GM18858 (cell line): ENCODE data around the gene KIF3B.
"Not testable (repeated sequence)": the region's sequence is repeated elsewhere in the genome, so short reads cannot be mapped to it uniquely, and the experiment has no call there.

Experiments used
- ATAC-seq: cut with Tn5 transposase; IDR thresholded peaks from one replicate; pipeline ENCODE4 v1.9.1; 2021; ENCODE audit not compliant: unreplicated experiment

KIF3B gene

GRCh38 chr20:32246208-32246607, 31.2 kb upstream of the KIF3B start:
- ATAC-seq, result not testable (repeated sequence)

- no peak for ATAC-seq
These were observed 29.4 kb upstream of the KIF3B start for GRCh38 chr20:32248043-32248442.

DNA sequence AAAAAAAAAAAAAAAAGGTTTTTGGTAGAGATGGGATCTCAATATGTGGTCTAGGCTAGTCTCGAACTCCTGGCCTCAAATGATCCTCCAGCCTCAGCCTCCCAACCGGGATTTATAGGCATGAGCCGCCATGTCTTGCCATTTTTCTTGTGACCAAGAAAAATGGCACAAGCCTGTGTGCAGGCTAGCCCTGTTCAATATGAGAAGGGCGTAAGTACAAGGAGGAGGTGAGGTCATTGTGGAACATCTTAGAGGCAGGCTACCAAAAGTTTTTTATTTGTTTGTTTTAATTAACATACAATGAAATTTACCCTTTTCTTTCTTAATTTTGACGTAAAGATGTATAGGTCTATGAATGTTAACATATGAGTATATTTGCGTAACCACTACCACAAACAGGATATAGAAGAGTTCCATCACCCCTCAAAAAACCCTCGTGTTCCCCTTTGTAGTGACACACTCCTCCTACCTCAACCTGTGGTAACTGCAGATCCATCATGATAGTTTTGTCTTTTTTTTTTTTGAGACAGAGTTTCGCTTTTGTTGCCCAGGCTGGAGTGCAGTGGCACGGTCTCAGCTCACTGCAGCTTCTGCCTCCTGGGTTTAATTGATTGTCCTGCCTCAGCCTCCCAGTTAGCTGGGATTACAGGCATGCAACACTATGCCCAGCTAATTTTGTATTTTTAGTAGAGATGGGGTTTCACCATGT, 28.3 kb upstream of the KIF3B start:
- ATAC-seq, result no peak

DNA sequence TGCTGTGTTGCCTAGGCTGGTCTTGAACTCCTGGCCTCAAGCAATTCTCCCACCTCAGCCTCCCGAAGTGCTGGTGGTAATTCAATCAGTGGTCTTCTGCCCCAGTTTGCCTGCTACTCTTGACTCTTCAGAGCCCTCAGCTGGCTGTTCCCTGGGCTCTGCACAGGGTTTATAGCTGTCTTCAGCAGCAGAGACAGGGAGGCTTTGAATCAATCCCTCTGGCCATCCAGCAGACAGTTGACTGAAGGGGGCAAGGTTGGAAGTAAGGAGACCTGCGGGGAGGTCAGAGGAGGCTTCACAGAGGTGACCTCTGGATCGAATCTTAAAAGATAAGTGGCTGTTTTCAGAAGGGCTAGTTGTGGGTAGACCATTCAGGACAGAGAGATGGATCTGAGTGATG, 26.0 kb upstream of the KIF3B start:
- ATAC-seq, result no peak

GRCh38 chr20:32252189-32252588, 25.3 kb upstream of the KIF3B start:
- ATAC-seq, result no peak

- ATAC-seq, result not testable (repeated sequence)
These were observed 16.5 kb upstream of the KIF3B start for GRCh38 chr20:32260973-32261372.

DNA sequence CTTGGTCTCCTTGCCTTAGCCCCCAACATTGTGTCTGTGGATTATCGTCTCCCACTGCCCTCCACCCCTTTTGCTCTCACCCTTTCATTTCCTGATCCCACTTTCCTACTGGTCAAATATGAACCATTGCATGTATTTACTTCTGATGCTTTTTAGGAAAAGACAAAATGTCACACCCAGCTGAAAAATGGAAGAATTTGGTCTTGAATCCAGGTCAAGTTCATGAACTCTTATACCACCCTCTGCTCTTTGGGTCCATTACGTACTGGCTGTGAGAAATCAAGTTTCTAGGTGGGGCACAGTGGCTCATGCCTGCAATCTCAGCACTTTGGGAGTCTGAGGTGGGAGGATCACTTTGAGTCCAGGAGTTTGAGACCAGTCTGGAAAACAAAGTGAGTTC, 15.8 kb upstream of the KIF3B start:
- no peak for ATAC-seq

DNA sequence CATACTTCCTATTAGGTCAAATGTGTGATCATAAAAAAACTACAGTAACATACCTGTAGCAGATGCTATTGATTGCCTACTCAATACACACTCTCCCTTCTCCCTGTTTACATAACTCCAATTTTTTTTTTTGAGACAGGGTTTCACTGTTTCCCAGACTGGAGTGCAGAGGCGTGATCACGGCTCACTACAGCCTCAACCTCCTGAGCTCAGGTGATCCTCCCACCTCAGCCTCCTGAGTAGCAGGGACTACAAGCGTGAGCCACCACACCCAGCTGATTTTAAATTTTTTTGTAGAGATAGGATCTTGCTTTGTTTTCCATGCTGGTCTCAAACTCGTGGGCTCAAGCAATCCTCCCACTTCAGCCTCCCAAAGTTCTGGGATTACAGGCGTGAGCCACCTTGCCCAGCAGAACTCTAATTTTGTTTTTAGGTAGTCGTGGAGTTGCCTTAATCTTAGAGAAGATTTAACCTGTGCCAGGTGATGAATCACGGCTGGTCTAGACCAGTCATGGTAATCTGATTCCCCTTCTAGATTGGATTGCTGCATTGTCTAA, 14.0 kb upstream of the KIF3B start:
- no peak for ATAC-seq

GRCh38 chr20:32271620-32272019, 5.8 kb upstream of the KIF3B start:
- no peak for ATAC-seq

DNA sequence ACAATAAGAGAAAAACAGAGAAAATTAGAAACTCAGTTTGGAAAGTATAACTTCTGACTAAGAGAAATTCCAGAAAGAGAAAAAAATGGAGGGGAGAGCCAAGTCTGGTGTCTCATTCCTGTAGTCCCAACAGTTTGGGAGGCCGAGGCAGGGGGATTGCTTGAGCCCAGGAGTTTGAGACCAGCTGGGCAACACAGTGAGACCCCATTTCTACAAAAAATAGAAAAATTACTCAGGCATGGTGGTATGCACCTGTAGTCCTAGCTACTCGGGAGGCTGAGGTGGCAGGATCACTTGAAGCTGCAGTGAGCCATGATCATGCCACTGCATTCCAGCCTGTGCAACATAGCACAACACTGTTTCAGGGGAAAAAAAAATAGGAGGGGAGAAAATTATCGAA, 3.1 kb upstream of the KIF3B start:
- ATAC-seq, result no peak

- not testable (repeated sequence) for ATAC-seq
These were observed 2.3 kb upstream of the KIF3B start for GRCh38 chr20:32275163-32275562.

DNA sequence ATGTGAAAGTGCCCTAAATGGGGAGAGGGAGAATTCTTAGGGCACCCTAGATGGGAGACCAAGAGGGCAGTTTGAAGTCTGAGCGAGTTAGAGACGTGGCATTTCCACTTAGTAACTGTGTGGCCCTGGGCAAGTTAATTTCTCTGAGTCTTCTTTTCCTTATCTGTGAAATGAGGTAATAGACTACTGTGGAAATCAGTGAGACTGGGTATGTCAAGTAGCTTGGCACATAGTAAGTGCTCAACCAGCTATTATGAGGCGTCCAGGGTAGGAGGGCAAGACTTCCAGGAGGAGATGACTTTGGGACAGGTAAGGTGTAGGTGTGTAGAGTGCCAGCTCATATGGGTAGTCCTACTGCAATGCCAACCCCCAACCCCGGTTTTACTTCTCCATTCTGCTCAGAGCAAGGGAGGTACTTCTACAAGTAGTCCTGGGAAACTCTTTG, 770 bp downstream of the KIF3B start:
- peak; percentile 55 for ATAC-seq

DNA sequence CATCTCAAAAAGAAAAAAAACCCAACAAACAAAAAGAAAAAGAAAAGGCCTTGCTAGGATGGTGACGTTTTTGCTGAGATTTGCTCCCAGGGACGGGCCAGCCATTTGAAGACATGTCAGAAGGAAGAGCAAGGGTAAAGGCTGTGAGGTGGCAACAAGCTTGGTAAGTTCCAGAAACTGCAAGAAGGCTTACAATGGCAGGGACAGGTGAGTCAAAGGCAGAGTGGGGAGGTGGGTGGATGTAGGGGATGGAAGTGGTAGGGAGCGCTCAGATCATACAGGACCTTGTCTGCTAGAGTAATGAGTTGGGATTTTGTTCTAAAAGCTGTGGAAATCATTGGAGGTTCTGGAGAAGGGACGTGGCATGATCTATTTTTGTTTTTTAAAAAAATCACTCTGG, 4.3 kb downstream of the KIF3B start:
- ATAC-seq, result no peak

DNA sequence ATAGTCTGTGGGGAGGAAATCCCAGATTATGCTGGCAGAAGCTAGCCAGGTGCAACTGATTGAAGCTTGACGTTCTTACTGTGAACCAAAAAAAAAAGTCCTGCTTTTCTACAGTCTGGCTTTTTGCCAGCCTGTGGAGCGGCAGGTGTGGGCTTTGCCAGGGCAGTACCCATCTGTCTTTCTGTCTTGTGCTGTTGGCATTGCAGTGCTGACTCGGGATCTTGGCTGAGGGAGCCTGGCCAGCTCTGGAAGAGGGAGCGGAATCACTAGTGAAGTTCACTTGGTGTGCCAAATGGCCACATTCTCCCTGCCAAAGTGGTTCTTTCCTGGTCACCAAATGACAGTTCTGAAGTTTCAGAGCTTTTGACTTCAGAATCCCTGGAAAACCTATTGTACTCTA, 5.0 kb downstream of the KIF3B start:
- no peak for ATAC-seq

GRCh38 chr20:32285082-32285620, 7.7 kb downstream of the KIF3B start:
- ATAC-seq, result no peak

DNA sequence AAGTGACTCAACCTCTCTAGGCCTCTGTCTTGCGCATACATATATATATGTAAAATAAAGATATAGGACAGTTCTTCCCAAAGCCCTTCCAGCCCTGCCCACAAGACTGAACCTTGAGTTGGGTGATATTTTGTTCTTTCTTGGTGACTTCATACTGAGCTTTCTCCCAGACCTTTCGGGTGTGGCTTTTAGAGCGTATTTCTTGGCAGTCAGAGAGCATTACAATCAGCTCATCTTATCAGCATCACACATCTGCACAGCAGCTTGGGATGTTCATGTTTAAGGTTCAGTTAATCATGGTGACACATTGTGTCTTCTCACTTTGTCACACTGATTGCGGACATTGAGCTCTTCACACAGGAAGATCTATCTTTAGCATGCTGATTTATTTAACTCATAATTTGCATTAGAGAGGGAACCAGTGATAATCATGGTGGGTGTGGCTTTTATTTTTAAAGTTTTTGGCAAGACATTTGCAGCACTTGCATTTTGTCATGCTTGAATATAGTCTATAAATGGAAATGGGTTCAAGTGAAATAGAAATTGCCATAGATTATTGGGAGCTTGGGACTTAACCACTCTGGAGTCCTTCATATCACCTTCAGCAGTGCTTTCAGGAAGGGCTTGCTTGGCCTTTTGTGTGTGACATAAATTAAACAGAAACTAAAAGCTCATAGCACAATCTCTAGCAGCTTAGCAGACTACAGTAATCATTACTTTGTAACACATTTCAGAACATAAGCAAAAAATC, 8.3 kb downstream of the KIF3B start:
- ATAC-seq, result peak; percentile 76

- no peak for ATAC-seq
These were observed 9.8 kb downstream of the KIF3B start for GRCh38 chr20:32287231-32287638.

DNA sequence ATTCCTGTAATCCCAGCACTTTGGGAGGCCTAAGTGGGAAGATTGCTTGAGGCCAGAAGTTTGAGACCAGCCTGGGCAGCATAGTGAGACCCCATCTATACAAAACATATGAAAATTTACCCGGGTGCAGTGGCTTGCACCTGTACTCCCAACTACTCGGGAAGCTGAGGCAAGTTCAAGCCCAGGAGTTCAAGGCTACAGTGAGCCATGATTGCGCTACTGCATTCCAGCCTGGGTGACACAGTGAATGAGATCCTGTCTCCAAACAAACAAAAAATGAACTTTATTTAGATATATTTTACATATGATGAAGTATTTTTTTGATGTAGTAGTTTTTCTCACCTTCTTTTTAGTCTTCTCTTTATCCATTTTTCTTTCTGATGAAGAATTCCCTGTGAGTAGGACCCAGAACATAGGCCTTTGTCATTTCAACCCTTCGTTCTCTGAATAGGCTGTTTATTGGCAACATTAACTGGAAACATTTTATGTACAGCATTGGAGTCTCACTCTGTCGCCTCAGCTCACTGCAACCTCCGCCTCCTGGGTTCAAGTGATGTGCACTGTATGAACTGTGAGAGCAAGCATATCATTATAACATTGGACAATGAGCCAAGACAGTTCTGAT, 10.9 kb downstream of the KIF3B start:
- no peak for ATAC-seq

DNA sequence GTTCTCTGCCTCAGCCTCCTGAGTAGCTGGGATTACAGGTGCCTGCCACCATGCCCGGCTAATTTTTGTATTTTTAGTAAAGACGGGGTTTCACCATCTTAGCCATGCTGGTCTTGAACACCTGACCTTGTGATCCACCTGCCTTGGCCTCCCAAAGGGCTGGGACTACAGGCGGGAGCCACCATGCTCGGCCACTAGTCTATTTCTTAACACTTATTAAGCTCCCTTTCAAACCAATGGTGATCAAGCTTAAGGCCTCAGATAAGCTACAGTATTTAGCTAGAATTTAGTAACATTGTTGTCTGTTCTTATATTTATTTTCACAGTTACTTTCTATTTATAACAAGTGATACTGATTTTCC, 11.8 kb downstream of the KIF3B start:
- ATAC-seq, result not testable (repeated sequence)

DNA sequence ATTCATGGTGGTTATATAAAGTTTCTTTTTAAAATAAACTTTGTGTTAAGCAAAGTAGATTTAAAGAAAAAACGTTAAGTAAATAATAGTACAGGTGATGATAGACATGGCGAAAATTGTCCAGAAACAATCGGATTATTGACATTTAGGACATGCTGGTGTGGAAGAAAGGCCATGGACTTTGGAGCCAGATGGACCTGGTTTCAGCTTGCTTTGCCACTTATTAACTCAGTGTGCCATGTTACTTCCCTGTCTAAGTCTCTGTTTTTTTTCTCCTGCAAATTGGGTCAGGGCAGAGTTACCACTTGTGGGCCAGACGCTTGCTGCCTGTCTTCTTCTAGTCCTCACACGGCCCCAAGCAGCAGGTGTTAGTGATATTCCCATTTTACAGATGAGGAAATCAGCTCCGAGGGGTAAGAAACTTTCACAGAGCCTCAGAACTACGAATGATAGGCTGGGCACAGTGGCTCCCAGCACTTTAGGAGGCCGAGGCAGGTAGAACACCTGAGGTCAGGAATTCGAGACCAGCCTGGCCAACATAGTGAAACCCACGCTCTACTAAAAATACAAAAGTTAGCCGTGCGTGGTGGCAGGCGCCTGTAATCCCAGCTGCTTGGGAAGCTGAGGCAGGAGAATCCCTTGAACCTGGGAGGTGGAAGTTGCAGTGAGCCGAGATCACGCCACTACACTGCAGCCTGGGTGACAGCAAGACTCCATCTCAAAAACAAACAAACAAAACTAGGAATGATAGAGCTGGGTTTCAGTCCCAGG, 12.4 kb downstream of the KIF3B start:
- no peak for ATAC-seq

DNA sequence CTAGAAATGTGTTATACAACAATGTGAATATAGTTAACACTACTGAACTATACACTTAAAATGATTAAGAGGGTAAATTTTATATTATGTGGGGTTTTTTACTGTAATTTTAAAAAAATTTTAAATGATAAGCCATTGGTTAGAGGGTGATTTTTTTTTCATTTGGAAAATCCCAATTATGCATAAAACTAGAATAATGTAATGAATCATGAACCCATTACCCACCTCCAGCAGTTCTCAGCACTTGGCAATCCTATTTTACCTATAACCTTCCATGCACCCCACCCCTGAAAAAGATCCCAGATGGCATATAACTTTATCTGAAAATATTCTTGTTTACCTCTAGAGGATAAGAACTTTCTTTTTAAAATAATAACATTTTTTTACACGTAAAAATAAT, 13.7 kb downstream of the KIF3B start:
- ATAC-seq, result no peak
